Measurements from ENCODE around the gene SYNGR3.

Gene SYNGR3

GRCh38 chr16:1976951-1977874 is 12.6 kb upstream of the SYNGR3 start:
- no peak for DNase-seq (ENCODE audit: low spot score)

DNA sequence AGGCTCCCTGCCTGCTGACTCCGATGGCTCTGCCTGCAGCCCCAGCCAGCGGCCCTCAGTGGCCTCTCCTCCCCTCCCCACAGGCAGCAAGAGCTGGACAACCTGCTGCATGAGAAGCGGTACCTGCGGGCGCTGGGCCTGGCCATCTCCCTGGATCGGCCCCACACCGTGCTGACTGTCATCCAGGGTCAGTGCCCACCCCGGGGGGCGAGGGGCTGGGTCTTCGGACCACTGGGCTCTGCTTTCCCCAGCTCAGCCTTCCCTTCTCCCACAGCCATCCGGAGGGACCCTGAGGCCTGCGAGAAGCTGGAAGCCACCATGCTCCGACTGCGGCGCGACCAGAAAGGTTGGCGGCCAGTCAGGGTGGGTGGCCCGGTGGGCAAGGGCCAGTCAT is 11.9 kb upstream of the SYNGR3 start:
- DNase-seq (ENCODE audit: low spot score), result no peak

DNA sequence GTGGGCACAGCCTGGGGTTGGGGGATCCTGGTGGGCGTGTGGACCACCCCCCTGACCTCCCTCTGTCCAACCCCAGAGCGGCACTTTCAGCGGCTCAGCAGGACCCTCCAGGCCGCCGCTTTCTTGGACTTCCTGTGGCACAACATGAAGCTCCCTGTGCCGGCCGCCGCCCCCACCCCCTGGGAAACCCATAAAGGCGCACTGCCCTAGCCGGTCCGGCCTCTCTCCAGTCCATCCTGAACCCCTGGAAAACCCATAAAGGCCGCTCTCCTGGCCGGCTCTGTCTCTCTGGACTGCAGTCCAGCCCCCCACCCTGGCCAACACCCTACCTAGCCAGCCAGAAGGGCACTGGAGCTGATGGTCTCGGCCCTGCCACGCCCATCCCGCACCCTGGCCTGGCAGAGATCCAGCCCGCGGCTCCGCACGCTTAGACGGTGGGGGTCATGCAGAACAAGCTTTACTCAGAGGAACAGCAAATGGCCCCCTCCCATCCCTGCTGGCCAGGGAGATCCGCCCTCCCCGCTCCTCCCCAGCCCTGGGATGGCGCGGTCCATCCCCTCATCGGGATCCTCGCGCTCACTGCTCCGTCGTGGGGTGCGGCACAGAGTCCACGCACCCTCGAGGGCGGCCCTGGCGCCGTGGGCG is 11.2 kb upstream of the SYNGR3 start:
- no peak for DNase-seq (ENCODE audit: low spot score)

GRCh38 chr16:1979271-1980029 is 10.3 kb upstream of the SYNGR3 start:
- DNase-seq (ENCODE audit: low spot score), result no peak

DNA sequence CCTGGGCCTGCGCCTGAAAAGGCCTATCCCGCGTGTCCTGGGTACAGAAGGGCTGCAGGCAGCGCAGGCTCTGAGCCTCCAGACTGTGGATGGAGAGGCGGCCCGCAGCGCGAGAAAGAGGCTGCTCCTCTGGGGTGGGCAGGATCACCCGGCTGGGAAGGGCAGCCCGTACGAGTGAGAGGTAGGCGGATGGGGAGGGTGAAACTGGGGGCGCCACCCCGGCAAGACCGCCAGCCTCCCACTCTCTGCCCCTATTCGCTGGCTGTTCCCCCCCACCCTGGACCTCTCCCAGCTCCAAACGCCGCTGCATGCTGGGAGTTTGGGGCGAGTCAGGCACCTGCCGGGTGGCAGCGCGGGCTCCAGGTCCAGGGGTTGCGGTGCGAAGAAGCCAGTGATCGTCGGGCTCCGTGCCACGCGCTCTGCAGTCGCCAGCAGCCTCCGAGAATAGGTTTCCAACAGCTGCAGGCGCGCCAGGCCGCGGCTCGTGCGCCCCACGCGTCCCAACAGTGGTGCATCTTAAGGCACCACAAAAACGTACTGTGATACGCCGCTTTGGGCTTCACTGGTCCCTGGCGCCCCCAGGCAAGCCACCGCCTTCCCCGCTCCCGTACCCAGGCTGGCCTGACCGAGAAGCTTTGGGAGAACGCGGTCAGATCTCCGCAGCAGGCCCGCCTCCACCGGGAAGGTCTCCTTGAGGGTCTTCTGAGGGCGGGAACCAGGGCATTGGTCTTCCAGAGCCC is 9.6 kb upstream of the SYNGR3 start:
- DNase-seq (ENCODE audit: low spot score), result no peak

DNA sequence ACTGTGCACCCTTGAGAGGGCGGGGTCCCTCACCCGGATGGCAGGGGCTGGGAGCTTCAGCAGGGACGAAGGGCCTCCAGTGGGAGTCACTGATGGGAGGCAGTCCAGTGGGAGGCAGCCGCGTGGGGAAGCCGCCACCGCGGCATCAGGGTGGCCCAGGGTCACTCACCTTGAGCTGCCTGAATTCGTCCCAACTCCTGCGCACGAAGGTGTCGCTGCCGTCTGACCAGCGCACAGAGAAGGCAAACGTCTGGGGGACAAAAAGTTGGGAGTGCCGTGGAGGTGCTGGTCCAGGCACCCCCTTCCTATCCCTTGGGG is 9.0 kb upstream of the SYNGR3 start:
- no peak for DNase-seq (ENCODE audit: low spot score)

DNA sequence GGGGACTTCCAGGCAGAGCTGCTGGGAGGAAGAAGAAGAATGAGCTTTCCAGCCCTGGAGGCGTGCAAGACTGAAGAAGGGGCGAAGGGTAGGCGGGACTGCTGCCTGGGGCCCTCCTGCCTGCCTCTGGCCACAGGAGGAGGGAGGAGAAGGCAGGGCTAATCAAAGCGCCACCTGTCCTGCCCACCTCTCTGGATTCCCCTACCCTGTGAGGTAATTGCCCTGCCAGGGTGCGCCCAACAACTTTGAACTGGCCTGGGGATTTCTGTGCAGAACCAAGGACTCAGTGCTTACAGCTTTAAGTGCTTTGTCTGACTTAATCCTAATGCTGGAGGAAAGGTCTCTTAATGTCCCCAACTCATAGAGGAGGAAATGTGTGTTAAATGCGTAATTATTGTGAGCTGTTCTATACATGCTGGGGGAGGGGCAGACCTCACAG is 8.4 kb upstream of the SYNGR3 start, which contains the start of gene NOXO1:
Gene NOXO1 (minus strand): TSS at position 72 of the 439 bp plus-strand sequence. CDS start 290 bp downstream, outside the sequence.
- no peak for DNase-seq (ENCODE audit: low spot score)

GRCh38 chr16:1982013-1982433 is 7.7 kb upstream of the SYNGR3 start:
- DNase-seq (ENCODE audit: low spot score), result no peak

- no peak for DNase-seq (ENCODE audit: low spot score)
These were observed 6.7 kb upstream of the SYNGR3 start for GRCh38 chr16:1982991-1983543.

- DNase-seq (ENCODE audit: low spot score), result peak; percentile 92
These were observed 6.0 kb upstream of the SYNGR3 start, which contains the start of gene GFER for GRCh38 chr16:1983544-1984346. GFER (plus strand) TSS chr16:1984193; CDS start chr16:1984219, 26 bp downstream.

GRCh38 chr16:1984347-1985225 is 5.2 kb upstream of the SYNGR3 start:
- DNase-seq (ENCODE audit: low spot score), result no peak

GRCh38 chr16:1985466-1986150 is 4.2 kb upstream of the SYNGR3 start:
- DNase-seq (ENCODE audit: low spot score), result no peak

DNA sequence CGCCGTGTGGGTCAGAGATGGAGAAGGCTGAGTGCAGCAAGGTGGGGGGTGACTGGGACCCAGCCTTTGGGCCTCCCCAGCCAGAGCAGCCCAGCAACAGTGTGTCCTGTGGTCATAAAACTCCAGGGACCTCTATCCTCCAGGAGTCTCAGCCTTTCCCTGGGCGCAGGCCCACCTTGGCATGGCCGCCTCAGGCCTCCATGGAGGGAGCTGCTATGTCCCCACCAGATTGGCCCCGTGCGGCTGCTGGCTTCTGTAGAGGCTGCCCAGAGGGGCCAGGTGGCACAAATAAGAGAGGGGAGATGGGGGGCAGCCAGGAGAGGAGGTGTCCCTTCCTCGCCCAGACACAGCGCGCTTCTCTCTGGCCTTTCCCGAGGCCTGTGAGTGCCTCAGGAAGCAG is 2.6 kb upstream of the SYNGR3 start:
- no peak for DNase-seq (ENCODE audit: low spot score)

DNA sequence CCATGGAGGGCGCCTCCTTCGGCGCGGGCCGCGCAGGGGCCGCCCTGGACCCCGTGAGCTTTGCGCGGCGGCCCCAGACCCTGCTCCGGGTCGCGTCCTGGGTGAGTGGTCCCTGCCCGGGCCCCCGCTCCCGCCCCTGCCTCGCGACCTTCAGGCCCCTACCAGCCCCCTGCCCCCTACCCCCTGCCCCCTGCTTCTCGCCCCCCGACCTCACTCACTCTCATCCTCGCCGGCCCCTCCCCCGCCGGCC is 256 bp downstream of the SYNGR3 start:
- DNase-seq (ENCODE audit: low spot score), result no peak

GRCh38 chr16:1990351-1991134 is 773 bp downstream of the SYNGR3 start:
- DNase-seq (ENCODE audit: low spot score), result no peak

- no peak for DNase-seq (ENCODE audit: low spot score)
These were observed 1.4 kb downstream of the SYNGR3 start for GRCh38 chr16:1991135-1991551.

GRCh38 chr16:1991588-1991947 is 1.8 kb downstream of the SYNGR3 start:
- DNase-seq (ENCODE audit: low spot score), result no peak
